ENCODE data around the gene RYR2.

Gene RYR2

GRCh38 chr1:237811633-237812032, 769.6 kb downstream of the RYR2 start:
- TF ChIP-seq TCF4 (CRISPR knock-in tag; IDR thresholded peaks at IDR 0.05; ENCODE audit: borderline replicate concordance) = no peak
- no peak for TF ChIP-seq OSR1 (CRISPR knock-in tag; IDR thresholded peaks at IDR 0.05)
- TF ChIP-seq ESRRG (CRISPR knock-in tag; IDR thresholded peaks at IDR 0.05) = no peak
- no peak for TF ChIP-seq ZC3H10 (CRISPR knock-in tag; IDR thresholded peaks at IDR 0.05)
- no peak for ATAC-seq

- no peak for ATAC-seq
- TF ChIP-seq ESRRG (CRISPR knock-in tag; IDR thresholded peaks at IDR 0.05) (no peak), PPARA (CRISPR knock-in tag; IDR thresholded peaks at IDR 0.05; ENCODE audit: borderline replicate concordance) (no peak), ZC3H10 (CRISPR knock-in tag; IDR thresholded peaks at IDR 0.05) (no peak), ZNF565 (CRISPR knock-in tag; conservative IDR thresholded peaks at IDR 0.05; ENCODE audit: low read depth) (no peak), TSHZ2 (CRISPR knock-in tag; IDR thresholded peaks at IDR 0.05) (no peak), BACH2 (CRISPR knock-in tag; IDR thresholded peaks at IDR 0.05; ENCODE audit: borderline replicate concordance) (no peak), TCF4 (CRISPR knock-in tag; IDR thresholded peaks at IDR 0.05; ENCODE audit: borderline replicate concordance) (no peak), RARB (CRISPR knock-in tag; IDR thresholded peaks at IDR 0.05) (no peak)
Measured at GRCh38 chr1:237812061-237812460, 770.1 kb downstream of the RYR2 start.

- peak; percentile 62 for ATAC-seq
- TF ChIP-seq OSR1 (CRISPR knock-in tag; IDR thresholded peaks at IDR 0.05) (no peak), ZNF565 (CRISPR knock-in tag; conservative IDR thresholded peaks at IDR 0.05; ENCODE audit: low read depth) (no peak), TSHZ2 (CRISPR knock-in tag; IDR thresholded peaks at IDR 0.05) (no peak), ESRRG (CRISPR knock-in tag; IDR thresholded peaks at IDR 0.05) (no peak), ARNTL (CRISPR knock-in tag; IDR thresholded peaks at IDR 0.05; ENCODE audit: borderline replicate concordance, low read depth) (no peak), ISL1 (CRISPR knock-in tag; IDR thresholded peaks at IDR 0.05) (no peak), POU6F1 (CRISPR knock-in tag; IDR thresholded peaks at IDR 0.05; ENCODE audit: borderline replicate concordance, low read depth) (no peak), ZFP30 (CRISPR knock-in tag; IDR thresholded peaks at IDR 0.05) (no peak), TCF4 (CRISPR knock-in tag; IDR thresholded peaks at IDR 0.05; ENCODE audit: borderline replicate concordance) (no peak), ZNF8 (CRISPR knock-in tag; IDR thresholded peaks at IDR 0.05) (no peak), ZFP3 (CRISPR knock-in tag; IDR thresholded peaks at IDR 0.05) (no peak), RARB (CRISPR knock-in tag; IDR thresholded peaks at IDR 0.05) (no peak), TOX (CRISPR knock-in tag; IDR thresholded peaks at IDR 0.05; ENCODE audit: borderline replicate concordance) (no peak), GLIS3 (CRISPR knock-in tag; IDR thresholded peaks at IDR 0.05) (no peak), BACH2 (CRISPR knock-in tag; IDR thresholded peaks at IDR 0.05; ENCODE audit: borderline replicate concordance) (no peak), ZNF70 (CRISPR knock-in tag; IDR thresholded peaks at IDR 0.05) (no peak), CREB5 (CRISPR knock-in tag; IDR thresholded peaks at IDR 0.05; ENCODE audit: low read depth) (no peak), PPARA (CRISPR knock-in tag; IDR thresholded peaks at IDR 0.05; ENCODE audit: borderline replicate concordance) (no peak)
Measured at GRCh38 chr1:237814319-237814924, 772.4 kb downstream of the RYR2 start.
